ENCODE data around the gene PIGL. TPM values are rescaled to one million over a fixed set of nuclear protein-coding genes. Genes with fewer than 3 reads are reported as not detected.

Gene PIGL
- total and polyA plus RNA-seq, 2 donors (not counting 3 experiments of a cell fraction or from before 2014, with no cell fraction given): 28.6 to 40.8 TPM

GRCh38 chr17:16261049-16261448 lies 44.0 kb downstream of the PIGL start:
- Histone ChIP-seq H3K9me3 (replicated peaks; ENCODE audit: control insufficient read depth, insufficient read depth, low read length) (no peaks in the 10 kb centered on the region), H3K4me2 (ENCODE audit: insufficient read depth, low read length) (no peak overlapping the region), H3K9ac (replicated peaks; ENCODE audit: extremely low read depth, insufficient read depth, low read length) (no peak overlapping the region), H3K4me1 (ENCODE audit: control insufficient read depth, extremely low read depth, insufficient read depth, low read length) (no peaks in the 10 kb centered on the region), H3K4me3 (replicated peaks in 1 of 3; ENCODE audit: insufficient read depth in 1 of 3, low read depth in 1 of 3, low read length in 3 of 3) (no peak overlapping the region), H3K79me2 (ENCODE audit: control insufficient read depth, insufficient read depth, low read length) (no peaks in the 10 kb centered on the region), H3K27me3 (ENCODE audit: control insufficient read depth in 2 of 2, insufficient read depth in 2 of 2, low read length in 2 of 2) (no peaks in the 10 kb centered on the region), H3K27ac (ENCODE audit: insufficient read depth, low read depth, low read length) (no peak overlapping the region), H2AFZ (ENCODE audit: low read depth, low read length) (no peak overlapping the region), H4K20me1 (replicated peaks; ENCODE audit: control insufficient read depth, extremely low read depth, insufficient read depth, low read length) (no peaks in the 10 kb centered on the region), H3K36me3 (ENCODE audit: control insufficient read depth in 2 of 2, extremely low read depth in 1 of 2, insufficient read depth in 2 of 2, low read length in 2 of 2) (no peaks in the 10 kb centered on the region), H3K9me1 (replicated peaks; ENCODE audit: control insufficient read depth, extremely low read depth, insufficient read depth, low read length) (no peaks in the 10 kb centered on the region)
- intact Hi-C loops (cut with micrococcal nuclease): no loop called here
- DNase-seq (ENCODE audit: low read depth, low spot score) (no peak), FAIRE-seq (no peak)
- BruUV-seq (replicated peaks): no TSS peak
- TF ChIP-seq EZH2 (IDR thresholded peaks at IDR 0.05; ENCODE audit: borderline replicate concordance, low read depth, low read length, severe bottlenecking): no peak
- CTCF ChIA-PET: interaction anchor here (0.8 to 1.3 kb wide), 4 partner anchors 10 to 103 kb away, joined by 3 to 4 read pairs (median 3); no protein-coding TSS in a partner anchor
- dilution Hi-C loops (cut with MboI; ENCODE audit: extremely low pct_ligation_motif_present, low sequenced_read_pairs): no loop called here
- POLR2A ChIA-PET: no interaction called here

- Histone ChIP-seq H3K27me3 (ENCODE audit: control insufficient read depth in 2 of 2, insufficient read depth in 2 of 2, low read length in 2 of 2) (no peaks in the 10 kb centered on the region), H3K36me3 (ENCODE audit: control insufficient read depth in 2 of 2, extremely low read depth in 1 of 2, insufficient read depth in 2 of 2, low read length in 2 of 2) (no peaks in the 10 kb centered on the region), H3K4me1 (ENCODE audit: control insufficient read depth, extremely low read depth, insufficient read depth, low read length) (no peaks in the 10 kb centered on the region), H3K9me3 (replicated peaks; ENCODE audit: control insufficient read depth, insufficient read depth, low read length) (no peaks in the 10 kb centered on the region), H2AFZ (ENCODE audit: low read depth, low read length) (no peak overlapping the region), H3K4me3 (replicated peaks in 1 of 3; ENCODE audit: insufficient read depth in 1 of 3, low read depth in 1 of 3, low read length in 3 of 3) (no peak overlapping the region), H3K79me2 (ENCODE audit: control insufficient read depth, insufficient read depth, low read length) (no peaks in the 10 kb centered on the region), H4K20me1 (replicated peaks; ENCODE audit: control insufficient read depth, extremely low read depth, insufficient read depth, low read length) (no peaks in the 10 kb centered on the region), H3K27ac (ENCODE audit: insufficient read depth, low read depth, low read length) (no peak overlapping the region), H3K9me1 (replicated peaks; ENCODE audit: control insufficient read depth, extremely low read depth, insufficient read depth, low read length) (no peaks in the 10 kb centered on the region), H3K9ac (replicated peaks; ENCODE audit: extremely low read depth, insufficient read depth, low read length) (no peak overlapping the region), H3K4me2 (ENCODE audit: insufficient read depth, low read length) (no peak overlapping the region)
- TF ChIP-seq EZH2 (IDR thresholded peaks at IDR 0.05; ENCODE audit: borderline replicate concordance, low read depth, low read length, severe bottlenecking): no peak
- TF ChIP-seq MYC (IDR thresholded peaks at IDR 0.05; ENCODE audit: low read depth, low read length): no peak
- TF ChIP-seq GATA2 (IDR thresholded peaks at IDR 0.05; ENCODE audit: insufficient read depth, insufficient read length, low read depth, low read length): no peak
- TF ChIP-seq POLR2AphosphoS5 (IDR thresholded peaks at IDR 0.05; ENCODE audit: insufficient read depth, low read depth, low read length): no peak
- TF ChIP-seq POLR2A (IDR thresholded peaks at IDR 0.05; ENCODE audit: low read depth, low read length): no peak
- TF ChIP-seq MAX (IDR thresholded peaks at IDR 0.05; ENCODE audit: insufficient read depth, insufficient read length): no peak
- TF ChIP-seq CTCF (IDR thresholded peaks at IDR 0.05; ENCODE audit: extremely low read depth in 1 of 2, insufficient read depth in 1 of 2, low read depth in 1 of 2, low read length in 2 of 2): no peak
- TF ChIP-seq JUN (IDR thresholded peaks at IDR 0.05; ENCODE audit: borderline replicate concordance, insufficient read depth, insufficient read length, low read depth): no peak
- TF ChIP-seq FOS (IDR thresholded peaks at IDR 0.05; ENCODE audit: borderline replicate concordance, insufficient read depth, low read length): no peak
- FAIRE-seq (no peak), DNase-seq (ENCODE audit: low read depth, low spot score) (no peak)
- ChIA-PET CTCF (no interaction called here), POLR2A (no interaction called here)
- dilution Hi-C loops (cut with MboI; ENCODE audit: extremely low pct_ligation_motif_present, low sequenced_read_pairs) (no loop called here), intact Hi-C loops (cut with micrococcal nuclease) (no loop called here)
- BruUV-seq (replicated peaks): no TSS peak
Measured at GRCh38 chr17:16262201-16262600, 45.2 kb downstream of the PIGL start.

All from endothelial cell of umbilical vein (primary cell).